Activated B cell treated with CpG ODN at 0.5 μM for 24 hours (primary cell): Measurements from ENCODE around the gene CXCR6. TPM values are rescaled to one million over a fixed set of nuclear protein-coding genes. Genes with fewer than 3 reads are reported as not detected.

Source experiments
- ATAC-seq: fragments of 200-7000 bp; cut with Tn5 transposase; one replicate; pipeline ENCODE4 v1.10.0; 2021; ENCODE audit warnings: low read depth, mild to moderate bottlenecking, moderate library complexity
- CTCF ChIA-PET: fragments of 350-600 bp; sonication (Branson Sonifier 250); formaldehyde crosslinking; loops from one replicate; lab custom pipeline; 2021; ENCODE audit warnings: antibody characterized with exemption; lab: Charles Lee
- POLR2A ChIA-PET: fragments of 350-600 bp; sonication (Branson Sonifier 250); formaldehyde crosslinking; loops from one replicate; lab custom pipeline; 2021; ENCODE audit warnings: antibody characterized with exemption; lab: Charles Lee
- DNase-seq: peaks from one replicate; pipeline ENCODE4 v3.0.0; 2022
- H3K27ac Mint-ChIP-seq: one replicate; pipeline ENCODE4 v1.8.0; 2020; ENCODE audit warnings: mixed read lengths
- H3K27me3 Mint-ChIP-seq: one replicate; pipeline ENCODE4 v1.8.0; 2021; ENCODE audit warnings: mixed read lengths
- H3K36me3 Mint-ChIP-seq: one replicate; pipeline ENCODE4 v1.8.0; 2021; ENCODE audit warnings: low read depth, mixed read lengths
- H3K4me1 Mint-ChIP-seq: one replicate; pipeline ENCODE4 v1.8.0; 2021; ENCODE audit warnings: mixed read lengths
- H3K4me3 Mint-ChIP-seq: one replicate; pipeline ENCODE4 v1.8.0; 2020; ENCODE audit warnings: mild to moderate bottlenecking, mixed read lengths
- H3K9me3 Mint-ChIP-seq: one replicate; pipeline ENCODE4 v1.8.0; 2020; ENCODE audit warnings: mixed read lengths
- CTCF ChIP-seq: fragments of 200-600 bp; IDR thresholded peaks from one replicate; pipeline ENCODE4 v1.8.0; 2022; ENCODE audit warnings: antibody characterized with exemption, mild to moderate bottlenecking
- intact Hi-C: fragments of 100-400 bp; cut with micrococcal nuclease; formaldehyde crosslinking; loops from one replicate; pipeline ENCODE4 v1.15.1; 2024
- total RNA-seq: library from RNA; stranded (reverse); gene quantifications from 2 replicates; pipeline ENCODE4 v1.2.3, GENCODE V29; 2022

Gene CXCR6
- total RNA-seq, 1 donor from 2014 or later = not detected

- TF ChIP-seq CTCF = no peak
- Mint-ChIP-seq H3K27ac (no peak overlapping the region), H3K9me3 (no peaks in the 10 kb centered on the region), H3K27me3 (no peaks in the 10 kb centered on the region), H3K36me3 (peaks cover 31% of the 10 kb centered on the region), H3K4me1 (peaks cover 26% of the 10 kb centered on the region), H3K4me3 (no peak overlapping the region)
- intact Hi-C loops = no loop called here
- ChIA-PET POLR2A (interaction anchor here (0.7 kb wide), 1 partner anchor 8 kb away, joined by 3 read pairs; no protein-coding TSS in a partner anchor), CTCF (no interaction called here)
- DNase-seq (no peak), ATAC-seq (no peak)
These were observed 45.5 kb downstream of the CXCR6 start for GRCh38 chr3:45988804-45989203.

DNA sequence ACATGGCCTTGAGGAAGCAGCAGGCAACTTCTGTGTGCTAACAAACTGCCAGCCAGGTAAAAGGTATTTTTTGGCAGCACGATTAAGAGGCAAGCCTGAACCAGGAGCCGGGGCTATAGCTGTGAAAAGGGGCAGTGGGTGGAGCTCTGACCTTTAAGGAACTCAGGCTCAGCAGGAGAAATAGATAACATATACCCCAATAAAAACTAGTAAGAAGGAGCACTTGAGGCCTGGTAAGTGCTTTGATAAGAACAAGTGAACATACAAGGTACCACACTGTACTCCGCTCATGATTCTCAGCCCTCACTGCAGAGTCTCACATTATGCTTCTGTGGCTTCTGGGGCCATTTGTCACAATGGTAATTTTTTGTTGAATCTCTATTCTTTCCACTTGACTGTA lies 46.9 kb downstream of the CXCR6 start:
- peaks cover 19% of the 10 kb centered on the region for H3K36me3 Mint-ChIP-seq
- no peaks in the 10 kb centered on the region for H3K27me3 Mint-ChIP-seq
- ChIA-PET CTCF (interaction anchor here (1.1 kb wide), 1 partner anchor 9 kb away, joined by 3 read pairs; no protein-coding TSS in a partner anchor), POLR2A (no interaction called here)
- H3K27ac Mint-ChIP-seq = no peak overlapping the region
- DNase-seq (no peak), ATAC-seq (no peak)
- TF ChIP-seq CTCF = no peak
- H3K4me1 Mint-ChIP-seq = peaks cover 33% of the 10 kb centered on the region
- intact Hi-C loops = loop anchor here (10.0 kb wide), 2 partner anchors 395 to 545 kb away; partner anchors contain the start of gene LIMD1
- no peak overlapping the region for H3K4me3 Mint-ChIP-seq
- H3K9me3 Mint-ChIP-seq = no peaks in the 10 kb centered on the region

DNA sequence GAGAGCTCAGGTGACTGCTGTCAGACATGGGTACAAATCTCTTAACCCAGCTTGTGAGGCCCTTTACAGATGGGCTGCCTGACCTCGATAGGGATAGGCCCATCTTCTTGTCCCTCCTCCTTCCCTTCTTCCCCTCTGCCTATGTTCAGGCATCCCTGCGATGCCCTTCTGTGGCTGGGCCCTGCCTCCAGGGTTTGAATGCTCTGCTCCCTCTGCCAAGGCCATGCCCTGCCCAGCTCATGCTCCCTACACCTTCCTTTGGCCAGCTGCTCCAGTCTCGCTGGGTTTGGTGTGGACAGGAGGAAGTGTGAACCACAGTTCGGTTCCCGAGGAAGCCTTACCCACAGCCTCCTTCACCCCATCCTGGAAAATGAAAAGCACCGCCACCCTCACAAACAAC lies 48.1 kb downstream of the CXCR6 start:
- no peak for TF ChIP-seq CTCF
- Mint-ChIP-seq H3K4me3 (no peak overlapping the region), H3K27me3 (no peaks in the 10 kb centered on the region), H3K9me3 (no peaks in the 10 kb centered on the region), H3K36me3 (peaks cover 14% of the 10 kb centered on the region), H3K4me1 (peaks cover 39% of the 10 kb centered on the region), H3K27ac (no peak overlapping the region)
- ChIA-PET POLR2A (no interaction called here), CTCF (no interaction called here)
- ATAC-seq = no peak
- DNase-seq = no peak
- intact Hi-C loops = loop anchor here (10.0 kb wide), 2 partner anchors 397 to 543 kb away; partner anchors contain the start of gene LIMD1

GRCh38 chr3:45992133-45992729 lies 49.0 kb downstream of the CXCR6 start:
- Mint-ChIP-seq H3K36me3 (peaks cover 13% of the 10 kb centered on the region), H3K9me3 (no peaks in the 10 kb centered on the region), H3K4me3 (peak overlapping the region; percentile 29), H3K4me1 (peaks cover 43% of the 10 kb centered on the region), H3K27ac (peak overlapping the region; percentile 1), H3K27me3 (no peaks in the 10 kb centered on the region)
- ATAC-seq (no peak), DNase-seq (no peak)
- TF ChIP-seq CTCF = no peak
- POLR2A ChIA-PET = interaction anchor here (0.7 kb wide), 1 partner anchor 11 kb away, joined by 3 read pairs; no protein-coding TSS in a partner anchor
- intact Hi-C loops = loop anchor here (10.0 kb wide), 2 partner anchors 397 to 543 kb away; partner anchors contain the start of gene LIMD1
- CTCF ChIA-PET = no interaction called here

GRCh38 chr3:45992821-45993221 lies 49.6 kb downstream of the CXCR6 start:
- POLR2A ChIA-PET = interaction anchor here (0.7 kb wide), 1 partner anchor 12 kb away, joined by 3 read pairs; no protein-coding TSS in a partner anchor
- H3K36me3 Mint-ChIP-seq = peaks cover 11% of the 10 kb centered on the region

More at GRCh38 chr3:45992821-45993221, 49.6 kb downstream of the CXCR6 start:
- intact Hi-C loops = loop anchor here (10.0 kb wide), 2 partner anchors 398 to 542 kb away; partner anchors contain the start of gene LIMD1
- H3K9me3 Mint-ChIP-seq = no peaks in the 10 kb centered on the region
- H3K27me3 Mint-ChIP-seq = no peaks in the 10 kb centered on the region
- H3K4me3 Mint-ChIP-seq = peak overlapping the region; percentile 53
- TF ChIP-seq CTCF = no peak
- ATAC-seq (no peak), DNase-seq (no peak)
- CTCF ChIA-PET = no interaction called here
- H3K27ac Mint-ChIP-seq = no peak overlapping the region
- peaks cover 43% of the 10 kb centered on the region for H3K4me1 Mint-ChIP-seq
